Left renal cortex interstitium (tissue), 4 donors: ENCODE data around the gene SAMD13. TPM values are rescaled to one million over a fixed set of nuclear protein-coding genes. Genes with fewer than 3 reads are reported as not detected.

ENCODE experiments used
- DNase-seq, 4 donors: peaks; one replicate each; pipeline ENCODE4 v3.0.0-alpha.2; 2013; ENCODE audit warnings: low read depth in 4 of 4, low spot score in 2 of 4, missing footprints in 1 of 4
- polyA plus RNA-seq, 4 donors: library from polyadenylated mRNA; unstranded; fragments of 120-200 nt; gene quantifications; one replicate each; pipeline ENCODE4 v1.2.1, GENCODE V29; 2013; ENCODE audit not compliant: insufficient read length in 4 of 4

Gene SAMD13
- polyA plus RNA-seq, 4 donors, result 5.3 to 6.6 (median 5.6) TPM

DNA sequence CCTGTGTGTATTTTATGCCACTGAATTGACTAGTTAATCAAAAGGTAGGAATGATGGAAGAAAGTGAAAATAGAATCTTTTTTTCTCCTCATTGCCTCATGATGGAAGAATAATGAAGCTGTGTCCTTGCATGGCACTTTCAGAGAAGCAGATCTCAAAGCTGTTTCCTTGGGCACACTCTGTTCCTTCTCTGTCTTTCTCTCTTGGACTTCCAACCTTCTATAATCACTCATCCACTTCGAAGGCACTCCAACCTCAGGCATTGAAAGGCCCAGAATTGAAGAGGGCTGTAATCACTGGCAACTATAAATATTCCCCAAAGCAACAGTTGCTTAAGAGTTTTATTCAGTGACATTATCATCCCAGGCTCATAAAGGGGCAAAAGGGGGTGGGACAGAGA lies 65.7 kb downstream of the SAMD13 start:
- no peak for DNase-seq

DNA sequence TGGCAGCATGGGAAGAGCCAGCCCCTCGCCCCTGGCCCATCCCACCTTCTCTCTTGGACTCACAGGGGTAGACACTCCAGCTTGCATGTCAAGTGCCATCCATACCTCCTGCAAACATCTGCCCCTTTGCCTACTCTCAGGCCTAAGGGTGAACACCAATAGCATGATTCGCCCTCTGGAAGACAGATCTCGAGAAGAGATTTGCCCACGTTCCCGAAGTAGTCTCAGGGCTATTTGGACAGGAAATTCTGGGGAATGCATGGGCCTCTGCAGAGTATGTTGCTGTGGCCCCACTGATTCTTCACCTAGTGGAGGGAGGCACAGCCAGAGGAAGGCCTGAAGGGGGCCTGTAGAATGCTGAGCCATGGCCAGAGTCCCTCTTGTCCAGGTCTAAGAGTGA lies 66.9 kb downstream of the SAMD13 start:
- no peak for DNase-seq

DNA sequence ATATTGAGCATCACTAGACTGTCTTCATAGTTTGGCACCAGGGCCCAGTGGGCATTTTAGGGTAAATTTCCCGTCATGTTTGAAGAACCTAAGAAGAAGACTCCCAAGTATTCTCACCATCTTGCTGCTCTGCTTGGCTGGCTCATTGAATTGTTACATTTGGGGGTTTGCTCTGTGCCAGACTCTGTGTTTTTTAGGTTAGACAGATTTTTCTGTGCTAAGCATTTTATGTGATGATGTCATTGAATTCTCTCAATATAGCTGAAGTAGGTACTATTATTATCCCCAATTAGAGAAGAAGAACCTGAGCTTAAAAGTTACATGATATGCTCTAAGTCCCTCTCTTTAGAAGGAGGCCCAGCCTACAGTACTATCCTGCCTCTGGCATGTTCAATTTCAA lies 68.8 kb downstream of the SAMD13 start:
- DNase-seq, result no peak

DNA sequence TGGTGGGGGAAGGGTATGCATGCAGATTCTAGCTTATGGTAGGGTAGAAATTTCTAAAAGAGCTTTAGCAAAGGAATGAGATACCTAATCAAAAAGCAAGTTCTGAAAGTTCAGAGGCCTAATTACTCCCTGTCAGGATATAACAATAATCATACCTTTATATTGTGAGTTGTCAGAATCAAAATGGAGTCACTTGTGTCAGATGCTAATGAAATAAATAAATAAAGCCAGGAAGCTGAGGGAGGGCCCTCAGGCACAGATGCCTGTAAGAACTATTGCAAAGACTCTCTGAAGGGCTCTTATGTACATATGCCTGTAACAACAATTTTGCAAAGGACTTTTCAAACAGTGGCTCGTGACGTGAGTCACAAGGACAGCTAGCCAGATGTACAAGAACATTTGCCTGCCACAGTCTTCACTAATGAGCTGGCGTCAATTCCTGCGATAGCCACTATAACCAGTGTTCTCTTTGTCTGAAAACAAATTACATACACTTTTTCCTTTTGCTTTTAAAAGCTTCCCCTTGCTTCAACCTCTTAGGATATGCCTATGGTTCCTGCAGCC lies 69.4 kb downstream of the SAMD13 start:
- no peak for DNase-seq

DNA sequence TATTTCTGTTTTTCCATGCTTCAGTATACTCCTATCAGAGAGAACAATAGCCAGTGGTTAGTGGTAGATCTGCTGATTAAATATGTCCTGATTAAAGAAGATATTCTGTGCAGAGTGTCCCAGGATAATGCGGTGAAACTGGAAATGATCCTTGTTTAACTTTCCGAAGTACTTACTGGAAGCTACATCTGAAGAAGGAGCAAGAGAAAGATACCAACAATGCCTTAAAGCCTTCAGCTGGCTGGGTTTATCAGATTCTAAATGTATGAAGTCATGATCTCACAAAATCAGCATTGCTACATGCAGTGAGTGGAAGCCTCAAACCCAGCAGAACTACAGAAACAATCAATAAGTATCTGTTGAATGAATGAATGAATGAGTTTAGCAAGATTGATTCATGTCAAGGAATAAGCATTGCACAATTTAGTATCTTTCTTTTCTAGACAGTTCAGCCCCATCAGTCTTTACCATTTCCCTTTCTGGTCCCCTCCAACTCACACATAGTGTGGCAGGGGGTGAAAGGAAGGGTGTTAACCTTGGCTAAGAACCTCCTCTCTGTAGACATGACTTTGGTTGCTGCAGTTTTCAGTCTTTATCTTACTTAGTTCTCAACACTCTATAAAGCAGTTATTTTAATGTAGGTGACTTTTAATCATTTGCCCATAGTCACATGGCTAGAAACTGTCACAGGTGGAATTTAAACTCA lies 72.1 kb downstream of the SAMD13 start:
- no peak for DNase-seq

DNA sequence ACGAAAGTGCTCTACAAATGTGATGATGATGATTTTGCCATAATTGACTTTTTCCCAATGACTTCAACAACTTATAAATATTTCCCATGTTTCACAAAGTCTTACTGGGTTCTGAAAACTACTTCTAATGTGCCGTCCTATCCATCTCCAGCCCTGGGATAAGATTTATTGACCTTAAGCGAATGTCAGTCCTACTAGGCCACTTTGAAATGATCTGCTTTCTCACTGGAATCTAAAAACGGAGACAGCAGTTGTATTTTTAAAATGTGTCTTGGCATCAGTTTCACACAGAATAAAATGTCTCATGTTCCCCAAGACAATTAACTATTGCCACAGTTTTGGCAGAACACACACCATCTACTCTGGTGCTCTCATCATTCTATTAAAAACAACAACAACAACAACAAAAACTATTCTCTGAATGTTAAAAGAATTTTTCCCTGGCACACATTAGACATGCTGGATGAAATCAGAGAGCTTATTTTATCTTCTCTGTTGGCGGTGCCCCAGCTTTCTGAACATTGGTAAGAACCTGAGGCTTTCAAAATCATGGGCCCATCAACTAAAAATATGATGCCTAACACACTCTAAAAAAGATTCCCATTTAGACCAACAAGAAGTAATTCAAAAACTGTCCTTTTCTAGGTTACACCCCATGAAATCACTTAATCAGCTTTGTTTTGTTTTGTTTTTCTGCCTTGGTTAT lies 73.6 kb downstream of the SAMD13 start:
- no peak for DNase-seq

DNA sequence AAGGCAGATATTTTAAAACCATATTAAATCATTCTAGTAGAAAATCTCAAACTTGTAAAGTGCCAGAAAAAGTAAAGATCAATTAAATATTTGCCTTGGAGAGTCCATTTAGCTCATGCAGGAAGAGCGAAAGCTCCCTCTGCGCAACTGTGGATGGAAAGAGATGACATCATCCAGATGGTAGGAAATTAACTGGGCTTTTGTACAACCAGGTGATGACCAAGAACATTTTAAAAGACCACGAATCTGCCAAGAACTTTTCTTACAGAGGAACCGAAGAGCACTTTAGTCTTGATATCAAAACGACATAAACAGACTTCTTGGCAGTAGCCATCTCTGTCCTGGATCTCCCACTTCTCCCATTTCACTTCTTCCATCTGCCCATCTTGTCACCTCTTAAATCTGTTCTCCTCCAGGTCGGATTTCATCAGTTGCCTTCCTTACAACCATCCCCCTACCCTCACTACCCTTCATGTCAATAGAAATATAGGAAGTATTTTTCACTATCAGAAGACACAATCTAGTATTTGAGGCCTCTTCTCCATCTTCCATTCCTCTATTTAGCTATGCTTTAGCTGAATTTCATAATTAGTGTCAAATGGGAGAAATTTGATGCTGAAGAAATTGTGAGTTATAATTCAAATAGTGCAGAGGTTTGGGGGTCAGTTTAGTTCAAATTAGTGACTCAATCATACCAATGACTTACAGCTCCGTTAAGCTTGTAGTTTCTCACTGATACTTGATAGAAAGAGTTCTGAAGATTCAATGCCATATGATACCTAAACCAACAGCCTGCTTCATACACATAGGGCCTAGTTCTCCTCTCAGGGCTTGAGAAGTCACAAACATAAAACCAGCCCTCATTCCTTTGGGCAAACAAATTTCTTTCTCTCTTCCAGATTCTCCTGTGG lies 74.7 kb downstream of the SAMD13 start:
- DNase-seq, result no peak

DNA sequence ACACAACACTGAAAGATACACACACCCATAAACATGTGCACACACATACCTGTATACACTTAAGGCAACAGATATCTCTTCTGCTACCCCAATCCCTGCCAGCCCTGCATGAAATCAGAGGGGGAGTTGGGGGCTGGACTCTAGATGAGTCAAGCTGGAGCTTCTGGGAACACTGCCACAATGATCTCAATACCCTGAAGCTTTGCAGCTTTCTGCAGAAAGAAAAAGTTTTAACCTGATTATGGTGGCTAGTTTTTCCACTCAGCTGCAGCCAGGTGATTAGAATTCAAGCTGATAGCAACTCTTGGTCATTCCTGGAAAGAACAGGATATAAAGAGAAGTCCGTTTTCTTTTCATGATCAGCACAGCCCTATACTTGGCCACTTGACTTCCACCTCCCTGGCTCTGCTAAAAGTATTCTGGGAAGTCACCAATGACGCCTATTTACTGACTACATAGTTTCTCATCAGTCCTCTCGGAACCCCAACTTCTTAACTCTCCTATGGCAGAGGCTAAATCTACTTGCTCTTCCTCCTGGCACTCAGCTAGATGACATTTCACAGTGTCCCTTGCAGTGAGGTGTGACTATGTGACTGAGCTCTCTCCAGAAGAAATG lies 76.1 kb downstream of the SAMD13 start:
- DNase-seq, result no peak

DNA sequence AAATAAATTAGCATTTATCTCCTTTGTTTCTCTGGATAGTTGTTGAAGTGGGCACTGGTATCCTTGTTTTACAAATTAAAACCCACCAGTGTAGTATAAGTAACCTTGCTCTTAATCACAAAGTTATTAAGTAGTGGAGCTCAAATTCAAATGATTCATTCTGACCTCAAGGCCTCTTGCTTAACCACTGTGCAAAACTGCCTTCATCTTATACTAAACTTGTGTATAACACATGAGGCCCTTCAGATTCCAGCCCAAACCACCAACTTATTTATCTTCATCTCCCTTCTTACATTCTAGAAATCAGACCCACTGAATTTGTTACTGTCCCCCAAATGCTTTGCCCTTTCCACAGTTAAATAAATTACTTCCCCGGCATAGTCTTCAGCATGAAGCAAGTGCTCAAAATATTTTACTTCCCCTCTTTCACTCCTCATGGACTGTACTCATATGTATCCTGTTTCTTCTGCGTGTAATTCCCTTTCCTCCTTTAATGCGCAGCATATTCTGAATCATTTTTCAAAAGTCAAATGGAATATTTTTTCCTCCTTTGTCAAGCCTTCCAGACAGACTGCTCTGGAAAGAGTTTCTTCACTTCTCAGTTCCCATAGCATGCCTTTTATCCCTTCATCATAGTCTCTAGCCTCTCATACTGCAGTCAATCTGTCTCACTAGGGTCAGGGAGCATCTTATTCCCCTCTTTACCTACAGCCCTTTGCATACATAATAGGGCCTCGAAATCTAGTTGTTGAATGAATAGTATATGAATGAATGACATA lies 77.8 kb downstream of the SAMD13 start:
- no peak for DNase-seq

DNA sequence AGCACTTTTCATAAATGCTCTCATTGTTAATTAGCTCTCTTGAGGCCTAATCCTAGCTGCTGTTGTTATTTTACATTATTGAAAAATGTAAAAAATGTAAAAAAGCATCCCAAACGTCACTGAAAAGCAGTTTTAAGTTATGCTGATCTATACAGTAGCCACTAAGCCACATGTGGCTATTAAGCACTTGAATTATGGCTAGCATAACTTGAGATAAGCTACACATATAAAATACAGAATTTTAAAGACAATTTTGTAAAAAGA lies 78.3 kb downstream of the SAMD13 start:
- DNase-seq, result no peak

DNA sequence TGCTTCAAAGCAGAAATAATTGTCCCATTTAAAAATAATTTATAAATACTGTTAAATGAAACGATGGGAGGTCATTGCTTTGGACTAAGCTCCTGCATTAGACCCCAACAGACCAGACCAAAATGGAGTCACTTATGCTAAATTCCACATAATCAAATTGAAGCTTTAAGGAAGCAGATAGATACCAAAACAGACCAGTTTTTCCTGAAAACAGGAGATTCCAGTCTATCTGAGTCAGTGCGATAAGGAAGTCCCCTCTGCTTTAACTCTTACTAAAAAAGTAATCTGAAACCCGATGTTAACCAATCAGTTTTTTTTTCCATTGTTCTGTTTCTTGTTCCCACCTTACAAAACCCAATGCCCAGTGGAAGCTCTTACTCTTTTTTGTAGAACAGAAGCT lies 80.6 kb downstream of the SAMD13 start:
- DNase-seq, result no peak

DNA sequence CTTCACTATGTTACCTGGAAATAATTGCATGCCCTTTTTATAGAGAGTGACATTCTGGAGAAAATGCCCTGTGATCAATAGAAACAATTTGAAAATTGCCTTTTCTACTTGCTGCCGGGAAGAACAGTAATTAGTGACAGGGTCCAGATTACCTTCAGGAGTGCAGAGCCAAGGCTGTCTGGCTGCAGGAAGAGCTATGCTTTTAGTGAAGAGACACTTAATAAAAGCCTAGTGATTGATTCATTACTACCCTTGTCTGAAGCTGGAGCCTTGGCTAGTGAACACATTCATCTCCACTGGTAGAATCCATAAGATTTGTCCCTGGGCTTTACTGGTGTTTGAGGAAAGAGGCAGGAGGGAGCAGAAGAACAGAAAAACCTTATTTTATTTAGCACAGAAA lies 83.8 kb downstream of the SAMD13 start:
- no peak for DNase-seq

DNA sequence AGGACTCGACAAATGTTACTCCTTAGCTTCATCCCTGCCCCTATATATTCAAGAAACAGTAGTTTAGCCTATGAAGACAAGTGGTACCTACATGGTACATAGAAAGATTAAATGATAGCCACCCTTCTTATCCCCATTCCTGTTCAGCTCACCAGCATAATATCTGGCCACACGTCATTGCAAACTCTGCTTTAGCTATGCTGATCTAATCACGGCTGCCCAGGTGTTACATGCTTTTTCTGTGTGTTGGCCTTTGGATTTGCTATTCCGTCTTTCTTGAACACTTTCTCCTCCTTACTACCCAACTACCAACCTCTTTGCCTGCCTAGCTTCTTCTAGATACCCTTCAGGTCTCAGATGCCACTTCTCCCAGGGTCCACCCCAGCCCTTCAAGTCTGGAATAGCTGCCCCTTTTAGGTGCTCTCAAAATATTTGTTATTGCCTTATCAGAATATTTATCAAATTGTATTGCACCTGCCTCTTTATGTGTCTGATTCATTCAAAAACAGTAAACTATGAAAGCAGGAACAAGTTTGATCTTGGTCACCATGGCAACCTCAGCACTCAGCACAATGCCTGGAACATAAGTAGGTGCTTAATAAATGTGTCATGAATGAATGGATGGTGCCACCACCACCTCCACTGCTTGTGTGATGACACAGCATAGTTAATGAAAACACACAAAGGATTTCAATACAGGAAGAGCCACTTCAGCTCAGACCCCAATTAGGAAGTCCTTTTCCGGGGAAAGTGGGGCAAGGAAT lies 85.4 kb downstream of the SAMD13 start:
- no peak for DNase-seq

DNA sequence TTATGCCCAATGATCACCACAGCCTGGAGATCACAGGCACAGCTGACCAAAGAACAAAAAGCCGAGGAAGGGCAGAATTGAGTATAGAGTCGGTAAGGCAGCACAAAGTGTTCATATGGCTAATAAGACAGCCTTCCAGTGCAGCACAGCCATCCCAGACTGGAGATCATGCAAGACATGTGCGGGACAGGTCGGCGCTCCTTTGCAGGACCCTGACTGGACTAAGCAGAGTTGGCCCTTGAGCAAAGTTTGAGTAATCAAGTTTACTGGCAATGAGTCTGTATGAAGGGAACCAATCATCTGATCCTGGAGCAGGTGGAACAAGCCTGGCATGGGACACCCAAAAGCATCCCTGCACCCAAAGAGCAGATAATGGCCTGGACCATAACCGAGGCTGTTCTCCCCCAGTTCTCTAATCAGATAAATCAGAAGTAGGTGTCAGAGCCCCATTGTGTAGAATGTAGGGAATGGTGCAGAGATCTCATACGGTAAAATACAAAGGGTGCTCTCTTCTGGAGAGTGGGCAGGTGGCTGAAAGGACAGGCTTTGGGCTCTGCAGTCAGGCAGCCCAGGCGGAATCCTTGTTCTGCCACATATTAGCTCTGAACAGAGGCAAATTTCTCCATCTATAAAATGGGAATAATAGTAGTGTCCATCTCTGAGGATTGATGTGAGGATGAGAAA lies 86.1 kb downstream of the SAMD13 start:
- DNase-seq, result no peak

DNA sequence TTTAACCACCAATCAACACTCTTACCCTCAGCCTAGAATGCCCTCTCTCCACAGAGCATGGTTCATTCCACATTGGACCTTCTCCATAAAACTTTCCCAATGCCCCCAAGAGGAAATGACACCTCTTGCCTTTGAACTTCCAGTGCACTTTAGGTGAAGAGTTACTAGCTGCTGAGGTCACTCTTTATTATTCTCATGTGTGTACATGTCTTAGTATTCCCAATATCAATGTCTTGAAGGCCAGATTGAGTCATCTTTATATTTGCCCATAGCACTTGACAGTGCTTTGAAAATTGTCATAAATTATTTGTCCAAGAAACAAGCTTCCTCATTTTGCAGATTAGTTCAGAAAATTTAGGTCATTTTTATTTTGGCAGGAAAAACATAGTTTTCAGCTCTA lies 88.7 kb downstream of the SAMD13 start:
- DNase-seq, result no peak

DNA sequence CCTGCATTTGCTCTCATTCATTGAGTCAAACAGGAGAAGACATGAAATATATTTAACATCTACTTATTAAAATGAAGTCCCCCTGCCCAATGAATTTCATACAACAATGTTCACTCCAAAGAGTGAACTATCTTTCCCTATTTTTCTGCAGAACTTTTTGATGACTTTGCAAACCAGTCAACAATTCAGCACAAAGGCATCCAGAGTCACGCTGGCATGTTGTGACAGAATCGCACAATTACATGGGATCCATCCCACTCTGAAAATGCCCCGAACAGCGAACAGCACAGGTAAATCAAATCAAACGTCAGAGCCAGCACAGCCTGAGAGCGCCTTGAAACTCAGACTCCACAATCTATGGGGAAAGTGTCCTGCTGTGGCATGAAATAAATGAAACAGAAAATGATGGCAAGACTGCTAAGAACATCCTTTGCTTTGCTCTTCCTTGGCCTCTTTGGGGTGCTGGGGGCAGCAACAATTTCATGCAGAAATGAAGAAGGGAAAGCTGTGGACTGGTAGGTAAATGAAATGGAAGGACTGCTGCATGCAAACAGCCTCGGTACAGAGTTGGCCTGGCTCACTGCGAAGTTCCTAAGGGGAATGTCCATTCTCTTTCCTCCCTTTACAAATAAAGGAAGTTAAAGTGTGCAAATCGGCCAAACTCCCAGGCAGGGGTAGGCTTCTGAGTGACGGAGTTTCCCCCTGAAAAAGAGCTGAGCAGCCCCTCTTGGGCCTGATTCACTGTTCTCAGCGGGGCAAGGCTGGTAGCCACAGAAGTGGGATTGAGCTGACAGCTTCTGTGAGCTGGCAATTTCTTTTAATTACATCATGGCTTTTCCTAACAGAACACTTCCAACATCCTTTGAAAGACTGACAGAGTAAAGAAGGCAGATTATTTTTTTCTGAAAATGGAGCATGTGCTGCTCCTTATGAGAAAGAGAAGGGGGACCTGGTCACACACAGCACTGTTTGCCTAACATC lies 97.0 kb downstream of the SAMD13 start, which contains the start of gene DNASE2B:
DNASE2B (plus strand) TSS at position 310 of the 981 bp plus-strand sequence; CDS start at position 391, 81 bp downstream.
- no peak for DNase-seq
